Tibial artery (tissue), 4 donors: ENCODE measurements around the gene NXN.

ENCODE experiments used
- DNase-seq, 2 donors: peaks; one replicate each; pipeline ENCODE4 v3.0.0-alpha.2; 2019
- H3K27ac ChIP-seq, 2 donors: fragments of 200-600 bp; sonication (generic) in 1 of 2; 1 replicate in 1 of 2; 2 replicates in 1 of 2; pipeline ENCODE4 v1.5.1; 2018 to 2019; ENCODE audit warnings: mild to moderate bottlenecking in 1 of 2
- H3K27me3 ChIP-seq, 2 donors: fragments of 200-600 bp; sonication (generic) in 1 of 2; one replicate each; pipeline versions ENCODE4 v1.5.1 to v1.6.0; 2016 to 2019
- H3K36me3 ChIP-seq, 3 donors: fragments of 200-600 bp; sonication (generic) in 2 of 3; one replicate each; pipeline ENCODE4 v1.5.1; 2016 to 2019; ENCODE audit warnings: mild to moderate bottlenecking in 2 of 3
- H3K4me1 ChIP-seq, 4 donors: fragments of 200-600 bp; sonication (generic) in 2 of 4; 1 replicate in 3 of 4; 2 replicates in 1 of 4; pipeline ENCODE4 v1.5.1; 2016 to 2019
- H3K4me3 ChIP-seq, 2 donors: fragments of 200-600 bp; sonication (generic) in 1 of 2; 1 replicate in 1 of 2; 2 replicates in 1 of 2; pipeline ENCODE4 v1.5.1; 2018 to 2019; ENCODE audit warnings: mild to moderate bottlenecking in 2 of 2
- H3K9me3 ChIP-seq, 3 donors: fragments of 200-600 bp; sonication (generic) in 1 of 3; one replicate each; pipeline ENCODE4 v1.5.1; 2016 to 2019
- CTCF ChIP-seq, 2 experiments: fragments of 200-600 bp in 1 of 2; fragments of 450-650 bp in 1 of 2; IDR thresholded peaks; one replicate each; pipeline ENCODE4 v1.5.1; 2017 to 2019; ENCODE audit warnings: antibody characterized with exemption in 2 of 2, mild to moderate bottlenecking in 1 of 2, moderate library complexity in 1 of 2
- intact Hi-C: fragments of 100-400 bp; cut with DNase I; formaldehyde crosslinking; loops from one replicate; pipeline ENCODE4 v1.15.0; 2023; ENCODE audit warnings: low total_unique reads

Gene NXN

GRCh38 chr17:804541-805435 is 174.8 kb downstream of the NXN start:
- Histone ChIP-seq H3K4me1 (peaks cover 0 to 17% (median 4%) of the 10 kb centered on the region in 4 donors), H3K27me3 (no peaks in the 10 kb centered on the region), H3K9me3 (no peaks in the 10 kb centered on the region), H3K4me3 (no peak overlapping the region), H3K27ac (no peak overlapping the region), H3K36me3 (peaks cover 0 to 31% (median 7%) of the 10 kb centered on the region in 3 donors)
- intact Hi-C loops = loop anchor here (5.0 kb wide), 1 partner anchor 258 kb away; no protein-coding TSS in a partner anchor
- no peak for DNase-seq
- TF ChIP-seq CTCF (IDR thresholded peaks at IDR 0.05) = no peak

- DNase-seq = no peak
- no peak for TF ChIP-seq CTCF (IDR thresholded peaks at IDR 0.05)
- Histone ChIP-seq H3K36me3 (peaks cover 0 to 34% (median 7%) of the 10 kb centered on the region in 3 donors), H3K27me3 (no peaks in the 10 kb centered on the region), H3K4me1 (peaks cover 0 to 17% (median 4%) of the 10 kb centered on the region in 4 donors), H3K9me3 (no peaks in the 10 kb centered on the region), H3K4me3 (no peak overlapping the region), H3K27ac (no peak overlapping the region)
- intact Hi-C loops = loop anchor here (5.0 kb wide), 1 partner anchor 259 kb away; no protein-coding TSS in a partner anchor
Measured at GRCh38 chr17:802901-803881, 176.4 kb downstream of the NXN start.

GRCh38 chr17:802481-802880 is 177.1 kb downstream of the NXN start:
- no peaks in the 10 kb centered on the region for H3K9me3 ChIP-seq
- intact Hi-C loops = loop anchor here (5.0 kb wide), 1 partner anchor 260 kb away; no protein-coding TSS in a partner anchor
- no peak for TF ChIP-seq CTCF (IDR thresholded peaks at IDR 0.05)
- DNase-seq = no peak
- H3K4me3 ChIP-seq = no peak overlapping the region
- H3K36me3 ChIP-seq = peaks cover 0 to 34% (median 7%) of the 10 kb centered on the region in 3 donors
- H3K4me1 ChIP-seq = peaks cover 0 to 17% (median 4%) of the 10 kb centered on the region in 4 donors
- H3K27me3 ChIP-seq = no peaks in the 10 kb centered on the region
- peak overlapping the region in 1 of 2 donors; percentile 27 for H3K27ac ChIP-seq

- DNase-seq = no peak
- H3K4me1 ChIP-seq = peaks cover 0 to 17% (median 4%) of the 10 kb centered on the region in 4 donors
- H3K4me3 ChIP-seq = no peak overlapping the region
- peak overlapping the region in 1 of 2 donors; percentile 27 for H3K27ac ChIP-seq
- H3K9me3 ChIP-seq = no peaks in the 10 kb centered on the region
- H3K27me3 ChIP-seq = no peaks in the 10 kb centered on the region
- intact Hi-C loops = loop anchor here (5.0 kb wide), 1 partner anchor 261 kb away; no protein-coding TSS in a partner anchor
- no peak for TF ChIP-seq CTCF (IDR thresholded peaks at IDR 0.05)
- H3K36me3 ChIP-seq = peaks cover 0 to 34% (median 7%) of the 10 kb centered on the region in 3 donors
Measured at GRCh38 chr17:801660-802059, 177.9 kb downstream of the NXN start.
